Neural progenitor cell (in vitro differentiated cells): ENCODE results near the gene BRD3OS.

Experiments used
- CTCF ChIP-seq: fragments of 200-600 bp; sonication (generic); IDR thresholded peaks from 2 replicates; pipeline ENCODE4 v1.5.1; 2017; ENCODE audit warnings: antibody characterized with exemption, mild to moderate bottlenecking
- EZH2 ChIP-seq: fragments of 200-600 bp; sonication (generic); IDR thresholded peaks from 2 replicates; pipeline ENCODE4 v1.6.1; 2017; ENCODE audit warnings: antibody characterized with exemption, mild to moderate bottlenecking, moderate library complexity
- EZH2phosphoT487 ChIP-seq: fragments of 200-600 bp; sonication (generic); IDR thresholded peaks from 2 replicates; pipeline ENCODE4 v1.6.1; 2017; ENCODE audit warnings: antibody characterized with exemption

- no peak for TF ChIP-seq CTCF
- TF ChIP-seq EZH2: no peak
- no peak for TF ChIP-seq EZH2phosphoT487
Measured at GRCh38 chr9:134027561-134027960, 2.3 kb downstream of the BRD3OS start.
